Small intestine (tissue), 7 donors: ENCODE measurements around the gene SLC35A2. TPM values are rescaled to one million over a fixed set of nuclear protein-coding genes. Genes with fewer than 3 reads are reported as not detected.

Source experiments
- DNase-seq, 2 donors: peaks; one replicate each; pipeline versions ENCODE4 v3.0.0 to v3.0.0-alpha.2; 2013
- FAIRE-seq: peaks from 2 replicates; lab custom pipeline; 2012; peaks lifted over from hg19 to GRCh38; lab: Jason Lieb, UNC
- H3K27ac ChIP-seq, 3 donors: one replicate each; pipeline ENCODE4 v1.5.1; 2013; ENCODE audit warnings: low read length in 2 of 3, mild to moderate bottlenecking in 2 of 3, control low read depth in 1 of 3, inconsistent platforms in 1 of 3, low read depth in 1 of 3, moderate library complexity in 1 of 3
- H3K27me3 ChIP-seq, 3 donors: one replicate each; pipeline ENCODE4 v1.6.1; 2013; ENCODE audit warnings: low read length in 3 of 3, inconsistent platforms in 1 of 3; ENCODE audit not compliant: control insufficient read depth in 3 of 3, insufficient read depth in 3 of 3
- H3K36me3 ChIP-seq, 3 donors: one replicate each; pipeline ENCODE4 v1.6.1; 2013; ENCODE audit warnings: low read length in 3 of 3, inconsistent platforms in 1 of 3, low read depth in 1 of 3, mild to moderate bottlenecking in 1 of 3, moderate library complexity in 1 of 3; ENCODE audit not compliant: control insufficient read depth in 3 of 3, insufficient read depth in 2 of 3
- H3K4me1 ChIP-seq, 3 donors: one replicate each; pipeline ENCODE4 v1.6.1; 2013; ENCODE audit warnings: low read length in 2 of 3, inconsistent platforms in 1 of 3, low read depth in 1 of 3, mild to moderate bottlenecking in 1 of 3, moderate library complexity in 1 of 3; ENCODE audit not compliant: control insufficient read depth in 3 of 3, insufficient read depth in 2 of 3
- H3K4me3 ChIP-seq, 3 donors: one replicate each; pipeline ENCODE4 v1.5.1; 2013; ENCODE audit warnings: low read length in 3 of 3, control low read depth in 1 of 3, inconsistent platforms in 1 of 3, low read depth in 1 of 3, mild to moderate bottlenecking in 1 of 3, moderate library complexity in 1 of 3
- H3K9me3 ChIP-seq, 2 donors: one replicate each; pipeline ENCODE4 v1.6.1; 2013; ENCODE audit warnings: low read depth in 1 of 2, low read length in 1 of 2; ENCODE audit not compliant: control insufficient read depth in 2 of 2, insufficient read depth in 1 of 2
- WGBS, 3 donors: extraction: QIAGEN DNeasy Blood & Tissue Kit; methylation state at CpG; one replicate each; pipeline ENCODE4 v1.1.7; 2013; 5-methylcytosine and 5-hydroxymethylcytosine counted together
- polyA plus RNA-seq, 4 donors: library from polyadenylated mRNA; stranded (reverse) in 3 of 4; unstranded in 1 of 4; fragments of 200-250 nt in 3 of 4; fragments of 120-200 nt in 1 of 4; gene quantifications; one replicate each; pipeline versions ENCODE4 v1.2.1 to v1.2.3, GENCODE V29; 2013
- donor health status: healthy with polysubstance abuse.
- donor health status: control.
- donor health status: control.
- donor health status: Bipolar disorder and iron deficiency.
- donor health status: healthy.

The SLC35A2 gene
- polyA plus RNA-seq, 4 donors: 8.1 to 31.5 (median 19.1) TPM

- Histone ChIP-seq H3K27me3 (no peaks in the 10 kb centered on the region), H3K27ac (peak overlapping the region; percentile 66 to 99 (median 88)), H3K36me3 (peaks cover 0 to 40% (median 5%) of the 10 kb centered on the region in 3 donors), H3K4me3 (peak overlapping the region; percentile 43 to 91 (median 75)), H3K4me1 (peaks cover 0 to 7% (median 0%) of the 10 kb centered on the region in 3 donors), H3K9me3 (no peaks in the 10 kb centered on the region)
- WGBS, 3 donors: 1 to 34% (median 7%) methylated on average over 12 of the region's 12 CpGs
- FAIRE-seq: no peak
- DNase-seq: no peak
These were observed 477 bp downstream of the SLC35A2 start for GRCh38 chrX:48910926-48911411.

GRCh38 chrX:48909703-48910294 lies 1.6 kb downstream of the SLC35A2 start:
- Histone ChIP-seq H3K4me1 (peaks cover 0 to 7% (median 0%) of the 10 kb centered on the region in 3 donors), H3K4me3 (no peak overlapping the region), H3K9me3 (no peaks in the 10 kb centered on the region), H3K36me3 (peaks cover 0 to 39% (median 5%) of the 10 kb centered on the region in 3 donors), H3K27me3 (no peaks in the 10 kb centered on the region), H3K27ac (no peak overlapping the region)
- WGBS, 3 donors: 91 to 96% (median 92%) methylated on average over 13 to 17 of the region's 17 CpGs
- DNase-seq (no peak), FAIRE-seq (no peak)

- Histone ChIP-seq H3K9me3 (no peaks in the 10 kb centered on the region), H3K27me3 (no peaks in the 10 kb centered on the region), H3K27ac (no peak overlapping the region), H3K36me3 (peaks cover 0 to 40% (median 0%) of the 10 kb centered on the region in 3 donors), H3K4me1 (peaks cover 0 to 7% (median 0%) of the 10 kb centered on the region in 3 donors), H3K4me3 (no peak overlapping the region)
- WGBS, 3 donors: 42 to 73% (median 67%) methylated on average over 1 of the region's 1 CpG
- DNase-seq (no peak), FAIRE-seq (no peak)
These were observed 2.8 kb downstream of the SLC35A2 start for GRCh38 chrX:48908600-48908999.

- Histone ChIP-seq H3K27ac (no peak overlapping the region), H3K36me3 (peaks cover 0 to 64% (median 0%) of the 10 kb centered on the region in 3 donors), H3K9me3 (no peaks in the 10 kb centered on the region), H3K4me3 (no peak overlapping the region), H3K27me3 (no peaks in the 10 kb centered on the region), H3K4me1 (no peaks in the 10 kb centered on the region)
- WGBS, 3 donors: 83 to 91% (median 83%) methylated on average over 17 to 20 of the region's 20 CpGs
- FAIRE-seq: no peak
- DNase-seq: no peak
These were observed 6.2 kb downstream of the SLC35A2 start for GRCh38 chrX:48905090-48905790.

- DNase-seq (no peak), FAIRE-seq (no peak)
- Histone ChIP-seq H3K4me1 (no peaks in the 10 kb centered on the region), H3K9me3 (no peaks in the 10 kb centered on the region), H3K36me3 (peaks cover 0 to 62% (median 0%) of the 10 kb centered on the region in 3 donors), H3K27me3 (no peaks in the 10 kb centered on the region), H3K27ac (no peak overlapping the region), H3K4me3 (no peak overlapping the region)
- WGBS, 3 donors: 84 to 92% (median 89%) methylated on average over 12 to 14 of the region's 14 CpGs
These were observed 6.8 kb downstream of the SLC35A2 start for GRCh38 chrX:48904626-48905025.

GRCh38 chrX:48904180-48904579 lies 7.3 kb downstream of the SLC35A2 start:
- Histone ChIP-seq H3K27ac (no peak overlapping the region), H3K4me1 (no peaks in the 10 kb centered on the region), H3K4me3 (no peak overlapping the region), H3K27me3 (no peaks in the 10 kb centered on the region), H3K9me3 (no peaks in the 10 kb centered on the region), H3K36me3 (peaks cover 0 to 61% (median 0%) of the 10 kb centered on the region in 3 donors)
- FAIRE-seq: no peak
- no peak for DNase-seq
- 78 to 83% (median 83%) methylated on average over 8 of the region's 8 CpGs for WGBS, 3 donors

GRCh38 chrX:48903290-48903689 lies 8.2 kb downstream of the SLC35A2 start:
- FAIRE-seq (no peak), DNase-seq (no peak)
- Histone ChIP-seq H3K27me3 (no peaks in the 10 kb centered on the region), H3K9me3 (no peaks in the 10 kb centered on the region), H3K36me3 (peaks cover 0 to 63% (median 0%) of the 10 kb centered on the region in 3 donors), H3K4me3 (no peak overlapping the region), H3K4me1 (peaks cover 0 to 4% (median 0%) of the 10 kb centered on the region in 3 donors), H3K27ac (no peak overlapping the region)
- WGBS, 3 donors: 88 to 94% (median 93%) methylated on average over 5 to 6 of the region's 6 CpGs

- no peak for FAIRE-seq
- Histone ChIP-seq H3K4me3 (no peak overlapping the region), H3K36me3 (peaks cover 0 to 62% (median 0%) of the 10 kb centered on the region in 3 donors), H3K27ac (no peak overlapping the region), H3K27me3 (no peaks in the 10 kb centered on the region), H3K9me3 (no peaks in the 10 kb centered on the region), H3K4me1 (peaks cover 0 to 4% (median 0%) of the 10 kb centered on the region in 3 donors)
- no peak for DNase-seq
- WGBS, 3 donors: 90 to 94% (median 91%) methylated on average over 10 to 14 of the region's 14 CpGs
These were observed 8.7 kb downstream of the SLC35A2 start for GRCh38 chrX:48902776-48903175.
